Measurements from ENCODE around the gene PIK3R5. TPM values are rescaled to one million over a fixed set of nuclear protein-coding genes. Genes with fewer than 3 reads are reported as not detected.

PIK3R5 gene, protein sequence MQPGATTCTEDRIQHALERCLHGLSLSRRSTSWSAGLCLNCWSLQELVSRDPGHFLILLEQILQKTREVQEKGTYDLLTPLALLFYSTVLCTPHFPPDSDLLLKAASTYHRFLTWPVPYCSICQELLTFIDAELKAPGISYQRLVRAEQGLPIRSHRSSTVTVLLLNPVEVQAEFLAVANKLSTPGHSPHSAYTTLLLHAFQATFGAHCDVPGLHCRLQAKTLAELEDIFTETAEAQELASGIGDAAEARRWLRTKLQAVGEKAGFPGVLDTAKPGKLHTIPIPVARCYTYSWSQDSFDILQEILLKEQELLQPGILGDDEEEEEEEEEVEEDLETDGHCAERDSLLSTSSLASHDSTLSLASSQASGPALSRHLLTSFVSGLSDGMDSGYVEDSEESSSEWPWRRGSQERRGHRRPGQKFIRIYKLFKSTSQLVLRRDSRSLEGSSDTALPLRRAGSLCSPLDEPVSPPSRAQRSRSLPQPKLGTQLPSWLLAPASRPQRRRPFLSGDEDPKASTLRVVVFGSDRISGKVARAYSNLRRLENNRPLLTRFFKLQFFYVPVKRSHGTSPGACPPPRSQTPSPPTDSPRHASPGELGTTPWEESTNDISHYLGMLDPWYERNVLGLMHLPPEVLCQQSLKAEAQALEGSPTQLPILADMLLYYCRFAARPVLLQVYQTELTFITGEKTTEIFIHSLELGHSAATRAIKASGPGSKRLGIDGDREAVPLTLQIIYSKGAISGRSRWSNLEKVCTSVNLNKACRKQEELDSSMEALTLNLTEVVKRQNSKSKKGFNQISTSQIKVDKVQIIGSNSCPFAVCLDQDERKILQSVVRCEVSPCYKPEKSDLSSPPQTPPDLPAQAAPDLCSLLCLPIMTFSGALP
- 0.09 to 0.18 TPM (median 0.13 TPM) in 5 replicates for total RNA-seq (2022; extraction: Qiagen RNA extraction)

GRCh38 chr17:8965394-8966168 lies at the start of gene PIK3R5:
TSS of gene PIK3R5 (minus strand) at chr17:8965707. CDS start at chr17:8911494, 54,213 bp downstream.

GRCh38 chr17:8867361-8867981 lies 98.0 kb downstream of the PIK3R5 start, which contains the start of gene PIK3R6:
TSS of gene PIK3R6 (minus strand) at chr17:8867674. CDS start at chr17:8849794, 17,880 bp downstream.

Other genes with a start within 250 kb of the PIK3R5 start
- not detected in 5 replicates for gene CCDC42, start 220.9 kb downstream of the PIK3R5 start, total RNA-seq (2022; extraction: Qiagen RNA extraction)
- gene SPDYE4, start 207.2 kb downstream of the PIK3R5 start, total RNA-seq (2022; extraction: Qiagen RNA extraction): not detected in 5 replicates
- not detected in 5 replicates for gene MFSD6L, start 166.3 kb downstream of the PIK3R5 start, total RNA-seq (2022; extraction: Qiagen RNA extraction)
- 0.06 TPM in 1 of 5 replicates, not detected in the others for gene PIK3R6, start 98.0 kb downstream of the PIK3R5 start, total RNA-seq (2022; extraction: Qiagen RNA extraction)
- 0.52 to 0.64 TPM (median 0.62 TPM) in 5 replicates for gene NTN1, start 55.8 kb upstream of the PIK3R5 start, total RNA-seq (2022; extraction: Qiagen RNA extraction)

All from A549 treated with dexamethasone at 1 μM for 4 hours (cell line).